NCI-H1417 (cell line): ENCODE results near the gene CRISPLD2.
A peak's percentile ranks its signal among the peaks of the same experiment; 100 is the strongest.

Source experiments
- DNase-seq, 3 experiments: peaks; one replicate each; lab custom pipeline; 2025; lab: John Stamatoyannopoulos, UW

CRISPLD2 gene

GRCh38 chr16:84913315-84913714 is 93.5 kb downstream of the CRISPLD2 start:
- DNase-seq, result no peak

- no peak for DNase-seq
Observed at GRCh38 chr16:84914273-84914672, 94.5 kb downstream of the CRISPLD2 start.

- DNase-seq, result no peak
Observed at GRCh38 chr16:84916178-84916577, 96.4 kb downstream of the CRISPLD2 start.

GRCh38 chr16:84916850-84917249 is 97.1 kb downstream of the CRISPLD2 start:
- peak in 1 of 3 experiments; percentile 25 for DNase-seq

- DNase-seq, result no peak
Observed at GRCh38 chr16:84917492-84917891, 97.7 kb downstream of the CRISPLD2 start.

GRCh38 chr16:84918006-84918909 is 98.5 kb downstream of the CRISPLD2 start:
- DNase-seq, result no peak

- DNase-seq, result no peak
Observed at GRCh38 chr16:84919269-84919668, 99.5 kb downstream of the CRISPLD2 start.

GRCh38 chr16:84919708-84920107 is 99.9 kb downstream of the CRISPLD2 start:
- no peak for DNase-seq

GRCh38 chr16:84920333-84920732 is 100.5 kb downstream of the CRISPLD2 start:
- no peak for DNase-seq

- peak in 2 of 3 experiments; percentile 6 to 49 for DNase-seq
Observed at GRCh38 chr16:84922351-84923120, 102.8 kb downstream of the CRISPLD2 start.

- no peak for DNase-seq
Observed at GRCh38 chr16:84924331-84925091, 104.7 kb downstream of the CRISPLD2 start.

GRCh38 chr16:84925092-84925772 is 105.4 kb downstream of the CRISPLD2 start:
- peak in 2 of 3 experiments; percentile 5 to 17 for DNase-seq

GRCh38 chr16:84925773-84926372 is 106.1 kb downstream of the CRISPLD2 start:
- no peak for DNase-seq

- DNase-seq, result no peak
Observed at GRCh38 chr16:84926462-84926861, 106.7 kb downstream of the CRISPLD2 start.

GRCh38 chr16:84927621-84928591 is 108.1 kb downstream of the CRISPLD2 start:
- DNase-seq, result no peak

- DNase-seq, result peak in 1 of 3 experiments; percentile 2
Observed at GRCh38 chr16:84928679-84929420, 109.1 kb downstream of the CRISPLD2 start.

GRCh38 chr16:84929421-84930297 is 109.9 kb downstream of the CRISPLD2 start:
- no peak for DNase-seq
